ENCODE measurements around the gene BHLHE40. TPM values are rescaled to one million over a fixed set of nuclear protein-coding genes. Genes with fewer than 3 reads are reported as not detected.

BHLHE40 gene
- polyA plus RNA-seq, 1 donor from 2014 or later, result not detected

DNA sequence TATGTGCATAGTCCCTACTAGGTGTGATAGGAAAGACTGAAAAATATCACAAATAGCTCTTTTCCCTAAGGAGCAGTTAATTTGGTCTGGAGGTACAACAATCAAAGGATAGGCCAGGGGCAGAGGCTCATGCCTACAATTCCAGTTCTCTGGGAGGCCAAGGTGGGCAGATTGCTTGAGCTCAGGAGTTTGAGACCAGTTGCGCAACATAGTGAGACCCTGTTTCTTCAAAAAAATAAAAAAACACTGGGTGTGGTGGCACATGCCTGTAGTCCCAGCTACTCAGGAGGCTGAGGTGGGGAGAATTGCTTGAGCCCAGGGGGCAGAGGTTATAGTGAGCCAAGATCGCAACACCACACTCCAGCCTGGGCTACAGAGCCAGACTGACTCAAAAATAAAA is 30.2 kb upstream of the BHLHE40 start:
- Histone ChIP-seq H3K27ac (ENCODE audit: low read length) (no peak overlapping the region), H2AFZ (ENCODE audit: low read depth, low read length) (no peak overlapping the region)
- TF ChIP-seq TAF1 (IDR thresholded peaks at IDR 0.05; ENCODE audit: low read depth), result no peak
- TF ChIP-seq SMC3 (conservative IDR thresholded peaks at IDR 0.05; ENCODE audit: poor library complexity), result no peak
- no peak for TF ChIP-seq RAD21 (conservative IDR thresholded peaks at IDR 0.05)
- TF ChIP-seq EP300 (conservative IDR thresholded peaks at IDR 0.05; ENCODE audit: poor library complexity, severe bottlenecking), result no peak
- TF ChIP-seq, protein P1, sequence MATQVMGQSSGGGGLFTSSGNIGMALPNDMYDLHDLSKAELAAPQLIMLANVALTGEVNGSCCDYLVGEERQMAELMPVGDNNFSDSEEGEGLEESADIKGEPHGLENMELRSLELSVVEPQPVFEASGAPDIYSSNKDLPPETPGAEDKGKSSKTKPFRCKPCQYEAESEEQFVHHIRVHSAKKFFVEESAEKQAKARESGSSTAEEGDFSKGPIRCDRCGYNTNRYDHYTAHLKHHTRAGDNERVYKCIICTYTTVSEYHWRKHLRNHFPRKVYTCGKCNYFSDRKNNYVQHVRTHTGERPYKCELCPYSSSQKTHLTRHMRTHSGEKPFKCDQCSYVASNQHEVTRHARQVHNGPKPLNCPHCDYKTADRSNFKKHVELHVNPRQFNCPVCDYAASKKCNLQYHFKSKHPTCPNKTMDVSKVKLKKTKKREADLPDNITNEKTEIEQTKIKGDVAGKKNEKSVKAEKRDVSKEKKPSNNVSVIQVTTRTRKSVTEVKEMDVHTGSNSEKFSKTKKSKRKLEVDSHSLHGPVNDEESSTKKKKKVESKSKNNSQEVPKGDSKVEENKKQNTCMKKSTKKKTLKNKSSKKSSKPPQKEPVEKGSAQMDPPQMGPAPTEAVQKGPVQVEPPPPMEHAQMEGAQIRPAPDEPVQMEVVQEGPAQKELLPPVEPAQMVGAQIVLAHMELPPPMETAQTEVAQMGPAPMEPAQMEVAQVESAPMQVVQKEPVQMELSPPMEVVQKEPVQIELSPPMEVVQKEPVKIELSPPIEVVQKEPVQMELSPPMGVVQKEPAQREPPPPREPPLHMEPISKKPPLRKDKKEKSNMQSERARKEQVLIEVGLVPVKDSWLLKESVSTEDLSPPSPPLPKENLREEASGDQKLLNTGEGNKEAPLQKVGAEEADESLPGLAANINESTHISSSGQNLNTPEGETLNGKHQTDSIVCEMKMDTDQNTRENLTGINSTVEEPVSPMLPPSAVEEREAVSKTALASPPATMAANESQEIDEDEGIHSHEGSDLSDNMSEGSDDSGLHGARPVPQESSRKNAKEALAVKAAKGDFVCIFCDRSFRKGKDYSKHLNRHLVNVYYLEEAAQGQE (IDR thresholded peaks at IDR 0.05; ENCODE audit: borderline replicate concordance), result no peak
- no peak for TF ChIP-seq POLR2AphosphoS5 (IDR thresholded peaks at IDR 0.05)
- TF ChIP-seq, protein P2, sequence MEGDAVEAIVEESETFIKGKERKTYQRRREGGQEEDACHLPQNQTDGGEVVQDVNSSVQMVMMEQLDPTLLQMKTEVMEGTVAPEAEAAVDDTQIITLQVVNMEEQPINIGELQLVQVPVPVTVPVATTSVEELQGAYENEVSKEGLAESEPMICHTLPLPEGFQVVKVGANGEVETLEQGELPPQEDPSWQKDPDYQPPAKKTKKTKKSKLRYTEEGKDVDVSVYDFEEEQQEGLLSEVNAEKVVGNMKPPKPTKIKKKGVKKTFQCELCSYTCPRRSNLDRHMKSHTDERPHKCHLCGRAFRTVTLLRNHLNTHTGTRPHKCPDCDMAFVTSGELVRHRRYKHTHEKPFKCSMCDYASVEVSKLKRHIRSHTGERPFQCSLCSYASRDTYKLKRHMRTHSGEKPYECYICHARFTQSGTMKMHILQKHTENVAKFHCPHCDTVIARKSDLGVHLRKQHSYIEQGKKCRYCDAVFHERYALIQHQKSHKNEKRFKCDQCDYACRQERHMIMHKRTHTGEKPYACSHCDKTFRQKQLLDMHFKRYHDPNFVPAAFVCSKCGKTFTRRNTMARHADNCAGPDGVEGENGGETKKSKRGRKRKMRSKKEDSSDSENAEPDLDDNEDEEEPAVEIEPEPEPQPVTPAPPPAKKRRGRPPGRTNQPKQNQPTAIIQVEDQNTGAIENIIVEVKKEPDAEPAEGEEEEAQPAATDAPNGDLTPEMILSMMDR (IDR thresholded peaks at IDR 0.05; ENCODE audit: poor library complexity, severe bottlenecking), result no peak

DNA sequence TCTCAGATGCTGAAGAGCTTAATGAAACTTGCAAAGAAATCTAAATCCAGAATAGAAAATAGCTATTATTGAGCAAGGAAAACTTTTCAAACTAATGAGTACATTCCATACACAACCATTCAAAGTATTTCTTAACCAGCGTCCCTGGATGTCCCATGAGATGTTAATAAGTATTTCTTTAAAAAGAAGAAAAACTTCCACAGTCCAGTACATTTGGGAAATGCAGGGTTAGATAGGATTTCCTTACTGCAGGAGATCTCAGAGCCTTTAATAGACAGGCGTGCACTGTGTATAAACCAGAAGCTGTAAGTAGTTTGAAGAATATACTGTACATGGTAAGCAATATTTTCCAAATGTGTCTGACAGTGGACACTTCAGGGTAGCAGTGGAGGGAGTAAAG is 29.6 kb upstream of the BHLHE40 start:
- H3K27ac ChIP-seq (ENCODE audit: low read length), result no peak overlapping the region
- H2AFZ ChIP-seq (ENCODE audit: low read depth, low read length), result no peak overlapping the region
- H3K9me2 ChIP-seq (ENCODE audit: insufficient read depth, low read length), result no peaks in the 10 kb centered on the region
- H3K36me3 ChIP-seq (ENCODE audit: insufficient read depth, low read length), result no peaks in the 10 kb centered on the region
- H4K20me1 ChIP-seq (ENCODE audit: insufficient read depth), result no peaks in the 10 kb centered on the region
- TF ChIP-seq EZH2 (IDR thresholded peaks at IDR 0.05; ENCODE audit: borderline replicate concordance, insufficient read depth, low read length, poor library complexity, severe bottlenecking) (no peak), TAF1 (IDR thresholded peaks at IDR 0.05; ENCODE audit: low read depth) (no peak), SMC3 (conservative IDR thresholded peaks at IDR 0.05; ENCODE audit: poor library complexity) (no peak), RAD21 (conservative IDR thresholded peaks at IDR 0.05) (no peak)
- TF ChIP-seq, protein P1 (IDR thresholded peaks at IDR 0.05; ENCODE audit: borderline replicate concordance), result no peak
- no peak overlapping the region for H3K4me3 ChIP-seq (ENCODE audit: low read length)
- no peak overlapping the region for H3K9ac ChIP-seq (ENCODE audit: low read length)
- H3K27me3 ChIP-seq (ENCODE audit: insufficient read depth, low read depth, low read length), result no peaks in the 10 kb centered on the region
- no peaks in the 10 kb centered on the region for H3K79me2 ChIP-seq (replicated peaks; ENCODE audit: insufficient read depth, low read length)
- H3K4me2 ChIP-seq (ENCODE audit: low read length), result no peak overlapping the region
- no peaks in the 10 kb centered on the region for H3K9me3 ChIP-seq (ENCODE audit: low read length)
- H3F3A ChIP-seq (ENCODE audit: insufficient read depth, low read length, poor library complexity, severe bottlenecking), result no peaks in the 10 kb centered on the region

More for the DNA sequence above, 30.2 kb upstream of the BHLHE40 start:
- Histone ChIP-seq H3K9ac (ENCODE audit: low read length) (no peak overlapping the region), H4K20me1 (ENCODE audit: insufficient read depth) (no peaks in the 10 kb centered on the region), H3K27me3 (ENCODE audit: insufficient read depth, low read depth, low read length) (no peaks in the 10 kb centered on the region), H3K79me2 (replicated peaks; ENCODE audit: insufficient read depth, low read length) (no peaks in the 10 kb centered on the region), H3K9me2 (ENCODE audit: insufficient read depth, low read length) (no peaks in the 10 kb centered on the region), H3K4me2 (ENCODE audit: low read length) (no peak overlapping the region), H3K4me3 (ENCODE audit: low read length) (no peak overlapping the region), H3K36me3 (ENCODE audit: insufficient read depth, low read length) (no peaks in the 10 kb centered on the region), H3K9me3 (ENCODE audit: low read length) (no peaks in the 10 kb centered on the region), H3F3A (ENCODE audit: insufficient read depth, low read length, poor library complexity, severe bottlenecking) (no peaks in the 10 kb centered on the region)

All from neural cell (in vitro differentiated cells).